SK-N-SH treated with all-trans-retinoic acid at 6 μM for 48 hours (cell line): Measurements from ENCODE around the gene RAB21.
"Not testable (repeated sequence)": the region's sequence is repeated elsewhere in the genome, so short reads cannot be mapped to it uniquely, and the experiment has no call there.

Source experiments
- ATAC-seq: fragments of 200-7000 bp; cut with Tn5 transposase; 3 replicates; pipeline ENCODE4 v1.9.1; 2020; ENCODE audit warnings: mild to moderate bottlenecking, moderate library complexity
- ARNTL ChIP-seq: fragments of 450-650 bp; formaldehyde crosslinking; IDR thresholded peaks from 2 replicates; pipeline ENCODE4 v1.5.0; 2020; ENCODE audit warnings: low read depth, mild to moderate bottlenecking, moderate library complexity, borderline replicate concordance
- BACH2 ChIP-seq: fragments of 250-450 bp; sonication (Bioruptor Pico); IDR thresholded peaks from 2 replicates; pipeline ENCODE4 v1.9.0; 2021; ENCODE audit warnings: mild to moderate bottlenecking, borderline replicate concordance
- CSDC2 ChIP-seq: fragments of 250-450 bp; sonication (Bioruptor Pico); IDR thresholded peaks from 2 replicates; pipeline ENCODE4 v1.5.0; 2020; ENCODE audit warnings: mild to moderate bottlenecking, moderate library complexity
- CSRNP3 ChIP-seq: fragments of 250-450 bp; sonication (Bioruptor Pico); IDR thresholded peaks from 2 replicates; pipeline ENCODE4 v1.5.1; 2021; ENCODE audit warnings: mild to moderate bottlenecking, moderate library complexity
- ESRRG ChIP-seq: fragments of 250-450 bp; sonication (Bioruptor Pico); IDR thresholded peaks from 2 replicates; pipeline ENCODE4 v1.6.1; 2021; ENCODE audit warnings: mild to moderate bottlenecking
- GLIS3 ChIP-seq: fragments of 250-450 bp; sonication (Bioruptor Pico); IDR thresholded peaks from 2 replicates; pipeline ENCODE4 v1.5.0; 2020; ENCODE audit warnings: mild to moderate bottlenecking, moderate library complexity
- OSR1 ChIP-seq: fragments of 250-450 bp; sonication (Bioruptor Pico); IDR thresholded peaks from 2 replicates; pipeline ENCODE4 v1.8.0; 2022; ENCODE audit warnings: moderate library complexity, mild to moderate bottlenecking, inconsistent platforms
- PATZ1 ChIP-seq: fragments of 250-450 bp; sonication (Bioruptor Pico); IDR thresholded peaks from 2 replicates; pipeline ENCODE4 v1.8.0; 2020; ENCODE audit warnings: mild to moderate bottlenecking, moderate library complexity, borderline replicate concordance
- PPARA ChIP-seq: fragments of 250-450 bp; sonication (Bioruptor Pico); IDR thresholded peaks from 2 replicates; pipeline ENCODE4 v1.5.0; 2020; ENCODE audit warnings: mild to moderate bottlenecking, borderline replicate concordance
- RARB ChIP-seq: fragments of 250-450 bp; sonication (Bioruptor Pico); IDR thresholded peaks from 2 replicates; pipeline ENCODE4 v1.8.0; 2021; ENCODE audit warnings: mild to moderate bottlenecking, moderate library complexity
- SNAI2 ChIP-seq: fragments of 250-450 bp; sonication (Bioruptor Pico); IDR thresholded peaks from 2 replicates; pipeline ENCODE4 v1.5.0; 2020; ENCODE audit warnings: mild to moderate bottlenecking, moderate library complexity
- TOX ChIP-seq: fragments of 250-450 bp; sonication (Bioruptor Pico); IDR thresholded peaks from 2 replicates; pipeline ENCODE4 v1.8.0; 2021; ENCODE audit warnings: mild to moderate bottlenecking, moderate library complexity, borderline replicate concordance
- TSHZ2 ChIP-seq: fragments of 250-450 bp; sonication (Bioruptor Pico); IDR thresholded peaks from 2 replicates; pipeline ENCODE4 v1.5.0; 2020; ENCODE audit warnings: mild to moderate bottlenecking, moderate library complexity
- ZC3H10 ChIP-seq: fragments of 250-450 bp; sonication (Bioruptor Pico); IDR thresholded peaks from 2 replicates; pipeline ENCODE4 v1.5.1; 2021; ENCODE audit warnings: mild to moderate bottlenecking, moderate library complexity
- ZFP3 ChIP-seq: fragments of 250-450 bp; sonication (Bioruptor Pico); IDR thresholded peaks from 2 replicates; pipeline ENCODE4 v1.5.0; 2020; ENCODE audit warnings: mild to moderate bottlenecking, moderate library complexity
- ZFP30 ChIP-seq: fragments of 450-650 bp; formaldehyde crosslinking; IDR thresholded peaks from 2 replicates; pipeline ENCODE4 v1.5.0; 2022; ENCODE audit warnings: mild to moderate bottlenecking, moderate library complexity
- ZNF565 ChIP-seq: fragments of 450-650 bp; formaldehyde crosslinking; conservative IDR thresholded peaks from 2 replicates; pipeline ENCODE4 v1.5.0; 2020; ENCODE audit warnings: low read depth, mild to moderate bottlenecking, moderate library complexity
- ZNF70 ChIP-seq: fragments of 450-650 bp; formaldehyde crosslinking; IDR thresholded peaks from 2 replicates; pipeline ENCODE4 v1.5.0; 2020; ENCODE audit warnings: mild to moderate bottlenecking, moderate library complexity
- ZNF8 ChIP-seq: fragments of 450-650 bp; formaldehyde crosslinking; IDR thresholded peaks from 2 replicates; pipeline ENCODE4 v1.5.0; 2020; ENCODE audit warnings: mild to moderate bottlenecking, moderate library complexity
- TF ChIP-seq, protein P1 (sequence below): fragments of 250-450 bp; sonication (Bioruptor Pico); IDR thresholded peaks from 2 replicates; pipeline ENCODE4 v1.8.0; 2021; ENCODE audit warnings: low read depth, mild to moderate bottlenecking, moderate library complexity, borderline replicate concordance

Gene RAB21

DNA sequence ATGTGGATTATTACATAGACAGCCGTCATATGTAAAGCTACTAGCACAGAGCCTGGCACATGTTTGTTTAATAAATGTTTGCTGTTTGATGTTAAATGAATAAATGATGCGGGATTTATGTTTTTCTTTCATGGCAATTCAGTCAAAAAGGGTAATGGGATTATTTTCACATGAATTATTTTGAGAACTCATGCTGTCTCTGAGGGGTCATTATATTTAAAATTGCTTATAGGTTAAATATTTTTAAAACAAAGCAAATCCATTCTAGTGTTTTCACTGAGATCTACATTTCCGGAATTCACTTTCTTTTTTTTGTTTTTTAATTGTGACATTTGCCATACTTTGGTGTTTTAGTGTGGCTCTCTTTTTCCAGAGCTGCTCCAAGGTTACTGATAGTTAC is 5.3 kb downstream of the RAB21 start:
- no peak for ATAC-seq
- no peak for TF ChIP-seq CSDC2 (CRISPR knock-in tag)
- TF ChIP-seq TSHZ2 (CRISPR knock-in tag): no peak

DNA sequence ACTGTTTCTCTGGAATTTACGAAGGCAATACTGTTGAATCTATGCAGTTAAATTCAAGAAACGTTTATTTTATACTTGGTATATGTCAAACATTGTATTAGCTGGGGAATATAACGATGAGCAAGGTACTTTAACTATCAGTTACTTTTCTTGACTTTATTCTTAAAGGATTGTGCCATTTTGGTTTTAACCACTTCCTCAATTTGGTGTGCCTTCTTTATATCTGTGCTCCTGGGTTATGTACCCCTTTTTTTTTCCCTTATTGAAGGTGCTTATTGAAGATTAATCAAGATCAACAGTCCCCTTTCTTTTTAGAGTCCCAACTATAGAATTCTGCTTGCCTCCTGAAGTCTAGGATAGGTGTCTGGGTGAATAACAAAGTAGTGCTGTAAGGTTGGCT is 5.8 kb downstream of the RAB21 start:
- TF ChIP-seq ZC3H10 (CRISPR knock-in tag): no peak
- TF ChIP-seq TOX (CRISPR knock-in tag): no peak
- no peak for TF ChIP-seq ZFP3 (CRISPR knock-in tag)
- no peak for TF ChIP-seq ZNF8 (CRISPR knock-in tag)
- TF ChIP-seq GLIS3 (CRISPR knock-in tag): no peak
- no peak for TF ChIP-seq PPARA (CRISPR knock-in tag)
- TF ChIP-seq ESRRG: no peak
- no peak for TF ChIP-seq ARNTL (CRISPR knock-in tag)
- no peak for TF ChIP-seq RARB (CRISPR knock-in tag)
- TF ChIP-seq CSRNP3 (CRISPR knock-in tag): no peak
- no peak for TF ChIP-seq ZFP30
- TF ChIP-seq PATZ1: no peak
- TF ChIP-seq, protein P1, sequence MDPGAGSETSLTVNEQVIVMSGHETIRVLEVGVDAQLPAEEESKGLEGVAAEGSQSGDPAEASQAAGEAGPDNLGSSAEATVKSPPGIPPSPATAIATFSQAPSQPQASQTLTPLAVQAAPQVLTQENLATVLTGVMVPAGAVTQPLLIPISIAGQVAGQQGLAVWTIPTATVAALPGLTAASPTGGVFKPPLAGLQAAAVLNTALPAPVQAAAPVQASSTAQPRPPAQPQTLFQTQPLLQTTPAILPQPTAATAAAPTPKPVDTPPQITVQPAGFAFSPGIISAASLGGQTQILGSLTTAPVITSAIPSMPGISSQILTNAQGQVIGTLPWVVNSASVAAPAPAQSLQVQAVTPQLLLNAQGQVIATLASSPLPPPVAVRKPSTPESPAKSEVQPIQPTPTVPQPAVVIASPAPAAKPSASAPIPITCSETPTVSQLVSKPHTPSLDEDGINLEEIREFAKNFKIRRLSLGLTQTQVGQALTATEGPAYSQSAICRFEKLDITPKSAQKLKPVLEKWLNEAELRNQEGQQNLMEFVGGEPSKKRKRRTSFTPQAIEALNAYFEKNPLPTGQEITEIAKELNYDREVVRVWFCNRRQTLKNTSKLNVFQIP: no peak
- no peak for TF ChIP-seq ZNF565 (CRISPR knock-in tag)
- ATAC-seq: no peak

GRCh38 chr12:71761354-71761753 is 6.7 kb downstream of the RAB21 start:
- ATAC-seq: not testable (repeated sequence)

DNA sequence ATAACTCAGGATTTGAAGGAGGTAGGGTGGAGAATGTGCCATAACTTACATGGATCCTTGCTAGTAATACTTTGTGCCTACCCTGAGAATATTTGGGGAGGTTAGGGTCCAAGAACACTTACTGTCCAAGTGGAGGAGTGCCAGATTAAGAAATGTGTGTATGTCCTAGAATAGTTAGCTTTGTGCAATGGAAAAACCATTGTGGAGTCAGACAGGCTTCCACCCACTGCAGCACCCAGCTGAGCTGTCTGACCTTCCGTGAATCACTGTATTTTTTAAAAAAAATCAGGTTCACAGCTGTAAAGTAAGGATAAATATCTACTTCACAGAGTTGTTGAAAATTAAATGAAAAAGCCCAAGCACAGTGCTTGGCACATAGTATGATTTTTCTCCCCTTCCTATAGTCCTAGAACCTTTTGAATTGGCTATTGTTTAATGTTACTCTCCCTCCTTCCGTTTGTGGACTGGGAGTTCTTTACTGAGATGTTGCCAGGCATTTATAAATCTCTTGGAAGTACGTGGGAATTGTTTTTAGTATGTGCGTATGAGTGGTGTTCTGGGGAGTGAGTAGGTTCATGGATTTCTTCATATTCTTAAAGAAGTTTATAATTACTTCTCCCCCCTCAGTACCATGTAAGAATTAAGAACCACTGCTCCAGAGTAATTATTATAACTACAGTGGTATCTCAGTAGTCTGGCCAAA is 9.2 kb downstream of the RAB21 start:
- ATAC-seq: no peak
- TF ChIP-seq CSDC2 (CRISPR knock-in tag) (no peak), TSHZ2 (CRISPR knock-in tag) (no peak), CSRNP3 (CRISPR knock-in tag) (no peak), ZFP30 (no peak), SNAI2 (CRISPR knock-in tag) (no peak), BACH2 (CRISPR knock-in tag) (no peak), ZNF70 (CRISPR knock-in tag) (no peak), ZC3H10 (CRISPR knock-in tag) (no peak), TOX (CRISPR knock-in tag) (no peak), PATZ1 (no peak), OSR1 (no peak)
